ENCODE results near the gene OAS1.

OAS1 gene

GRCh38 chr12:112961536-112961935, 54.8 kb downstream of the OAS1 start:
- DNase-seq (ENCODE audit: extremely low read depth, low read depth) = no peak
- TF ChIP-seq, protein P1, sequence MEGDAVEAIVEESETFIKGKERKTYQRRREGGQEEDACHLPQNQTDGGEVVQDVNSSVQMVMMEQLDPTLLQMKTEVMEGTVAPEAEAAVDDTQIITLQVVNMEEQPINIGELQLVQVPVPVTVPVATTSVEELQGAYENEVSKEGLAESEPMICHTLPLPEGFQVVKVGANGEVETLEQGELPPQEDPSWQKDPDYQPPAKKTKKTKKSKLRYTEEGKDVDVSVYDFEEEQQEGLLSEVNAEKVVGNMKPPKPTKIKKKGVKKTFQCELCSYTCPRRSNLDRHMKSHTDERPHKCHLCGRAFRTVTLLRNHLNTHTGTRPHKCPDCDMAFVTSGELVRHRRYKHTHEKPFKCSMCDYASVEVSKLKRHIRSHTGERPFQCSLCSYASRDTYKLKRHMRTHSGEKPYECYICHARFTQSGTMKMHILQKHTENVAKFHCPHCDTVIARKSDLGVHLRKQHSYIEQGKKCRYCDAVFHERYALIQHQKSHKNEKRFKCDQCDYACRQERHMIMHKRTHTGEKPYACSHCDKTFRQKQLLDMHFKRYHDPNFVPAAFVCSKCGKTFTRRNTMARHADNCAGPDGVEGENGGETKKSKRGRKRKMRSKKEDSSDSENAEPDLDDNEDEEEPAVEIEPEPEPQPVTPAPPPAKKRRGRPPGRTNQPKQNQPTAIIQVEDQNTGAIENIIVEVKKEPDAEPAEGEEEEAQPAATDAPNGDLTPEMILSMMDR (IDR thresholded peaks at IDR 0.05; ENCODE audit: low read depth, low read length) = no peak

DNA sequence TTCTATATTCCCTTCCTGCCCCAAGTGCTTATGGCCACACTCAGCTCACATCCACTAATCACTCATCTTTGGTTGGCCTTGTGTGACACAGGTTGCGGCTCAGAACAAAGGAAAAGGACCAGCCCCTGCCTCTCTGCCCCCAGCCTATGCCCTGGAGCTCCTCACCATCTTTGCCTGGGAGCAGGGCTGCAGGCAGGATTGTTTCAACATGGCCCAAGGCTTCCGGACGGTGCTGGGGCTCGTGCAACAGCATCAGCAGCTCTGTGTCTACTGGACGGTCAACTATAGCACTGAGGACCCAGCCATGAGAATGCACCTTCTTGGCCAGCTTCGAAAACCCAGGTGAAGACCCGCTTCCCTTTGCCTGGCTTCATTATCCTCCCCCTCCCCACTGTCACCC, 55.8 kb downstream of the OAS1 start:
- TF ChIP-seq, protein P1 (IDR thresholded peaks at IDR 0.05; ENCODE audit: low read depth, low read length) = no peak
- no peak for DNase-seq (ENCODE audit: extremely low read depth, low read depth)

GRCh38 chr12:112963227-112963861, 56.6 kb downstream of the OAS1 start:
- DNase-seq (ENCODE audit: extremely low read depth, low read depth) = no peak
- TF ChIP-seq, protein P1 (IDR thresholded peaks at IDR 0.05; ENCODE audit: low read depth, low read length) = no peak

DNA sequence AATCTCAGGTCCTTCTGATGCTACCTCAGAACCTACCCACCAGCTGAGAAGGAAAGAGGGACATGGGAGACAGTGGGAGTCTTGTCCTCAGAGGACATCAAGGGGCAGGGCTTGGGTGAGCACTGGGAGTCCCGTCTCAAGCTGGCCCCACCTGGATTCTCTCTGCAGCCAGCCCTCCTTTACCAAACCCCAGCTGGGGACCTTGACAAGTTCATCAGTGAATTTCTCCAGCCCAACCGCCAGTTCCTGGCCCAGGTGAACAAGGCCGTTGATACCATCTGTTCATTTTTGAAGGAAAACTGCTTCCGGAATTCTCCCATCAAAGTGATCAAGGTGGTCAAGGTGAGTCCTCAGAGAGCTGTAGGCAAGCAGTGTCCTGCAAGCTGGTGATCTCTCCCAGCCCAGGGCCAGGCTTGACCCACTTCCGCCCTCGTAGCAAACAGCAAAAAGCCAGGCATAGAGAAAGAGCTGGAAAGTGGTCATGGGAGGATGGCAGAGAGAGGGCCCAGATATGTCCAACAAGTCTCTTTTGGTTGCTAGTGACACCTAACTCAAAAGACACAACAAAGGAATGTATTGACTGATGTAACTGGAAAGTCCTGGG, 57.4 kb downstream of the OAS1 start:
- TF ChIP-seq, protein P1 (IDR thresholded peaks at IDR 0.05; ENCODE audit: low read depth, low read length) = no peak
- DNase-seq (ENCODE audit: extremely low read depth, low read depth) = no peak

GRCh38 chr12:112964915-112965314, 58.2 kb downstream of the OAS1 start:
- TF ChIP-seq, protein P1 (IDR thresholded peaks at IDR 0.05; ENCODE audit: low read depth, low read length) = no peak
- DNase-seq (ENCODE audit: extremely low read depth, low read depth) = no peak

- TF ChIP-seq, protein P1 (IDR thresholded peaks at IDR 0.05; ENCODE audit: low read depth, low read length) = no peak
- DNase-seq (ENCODE audit: extremely low read depth, low read depth) = no peak
These were observed 58.9 kb downstream of the OAS1 start for GRCh38 chr12:112965643-112966042.

DNA sequence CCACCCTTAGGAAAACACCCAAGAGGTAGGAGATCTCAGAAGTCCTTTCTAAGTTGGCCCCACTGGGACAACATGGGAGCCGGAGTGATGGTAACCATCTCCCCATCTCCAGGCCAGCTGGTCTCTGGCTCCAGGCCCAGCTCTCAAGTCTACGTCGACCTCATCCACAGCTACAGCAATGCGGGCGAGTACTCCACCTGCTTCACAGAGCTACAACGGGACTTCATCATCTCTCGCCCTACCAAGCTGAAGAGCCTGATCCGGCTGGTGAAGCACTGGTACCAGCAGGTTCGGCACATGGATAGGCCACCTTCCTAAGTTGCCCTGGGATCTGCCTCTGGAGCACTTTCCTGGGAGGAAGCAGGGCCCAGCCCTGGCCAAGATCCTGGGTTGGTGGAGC, 60.5 kb downstream of the OAS1 start:
- TF ChIP-seq, protein P1 (IDR thresholded peaks at IDR 0.05; ENCODE audit: low read depth, low read length) = no peak
- no peak for DNase-seq (ENCODE audit: extremely low read depth, low read depth)

Data from AG09319 (cell line).